DOHH2 (cell line): ENCODE measurements around the gene NKAIN2.

Source experiments
- H3F3A ChIP-seq: fragments of 200-600 bp; sonication (generic), shearing (Covaris generic); 2 replicates; pipeline ENCODE4 v1.6.0; 2016; ENCODE audit warnings: antibody characterized with exemption, mild to moderate bottlenecking; ENCODE audit not compliant: control insufficient read depth, insufficient read depth
- H3K27ac ChIP-seq: fragments of 200-600 bp; sonication (generic); 2 replicates; pipeline ENCODE4 v1.5.1; 2014; ENCODE audit warnings: low read depth, mild to moderate bottlenecking, low read length, moderate library complexity
- H3K27me3 ChIP-seq: fragments of 200-600 bp; sonication (generic); 2 replicates; pipeline ENCODE4 v1.6.1; 2014; ENCODE audit warnings: mild to moderate bottlenecking, low read length, mixed read lengths; ENCODE audit not compliant: control insufficient read depth
- H3K36me3 ChIP-seq: fragments of 200-600 bp; sonication (generic); 2 replicates; pipeline ENCODE4 v1.6.1; 2014; ENCODE audit warnings: mild to moderate bottlenecking, low read length, moderate library complexity, mixed read lengths; ENCODE audit not compliant: control insufficient read depth
- H3K4me1 ChIP-seq: fragments of 200-600 bp; sonication (generic); 2 replicates; pipeline ENCODE4 v1.6.1; 2014; ENCODE audit warnings: mild to moderate bottlenecking, low read length, mixed read lengths; ENCODE audit not compliant: control insufficient read depth
- H3K4me2 ChIP-seq: fragments of 200-600 bp; sonication (generic); 2 replicates; pipeline ENCODE4 v1.6.0; 2014; ENCODE audit warnings: mild to moderate bottlenecking, low read length, moderate library complexity
- H3K4me3 ChIP-seq: fragments of 200-600 bp; sonication (generic); 2 replicates; pipeline ENCODE4 v1.5.1; 2014; ENCODE audit warnings: mild to moderate bottlenecking, low read length, mixed read lengths
- H3K79me2 ChIP-seq: fragments of 200-600 bp; sonication (generic); 2 replicates; pipeline ENCODE4 v1.6.1; 2014; ENCODE audit warnings: mild to moderate bottlenecking, low read length, mixed read lengths; ENCODE audit not compliant: control insufficient read depth
- H3K9me2 ChIP-seq: fragments of 200-600 bp; sonication (generic); replicated peaks from 2 replicates; pipeline ENCODE4 v1.6.1; 2014; ENCODE audit warnings: mild to moderate bottlenecking, low read length, mixed read lengths; ENCODE audit not compliant: control insufficient read depth
- H3K9me3 ChIP-seq: fragments of 200-600 bp; sonication (generic); 2 replicates; pipeline ENCODE4 v1.6.1; 2014; ENCODE audit warnings: antibody characterized with exemption, low read length, mixed read lengths; ENCODE audit not compliant: control insufficient read depth, insufficient read depth
- H4K20me1 ChIP-seq: fragments of 200-600 bp; sonication (generic); 2 replicates; pipeline ENCODE4 v1.6.0; 2014; ENCODE audit warnings: low read depth, mild to moderate bottlenecking, antibody characterized with exemption, low read length, moderate library complexity; ENCODE audit not compliant: control insufficient read depth, insufficient read depth
- CTCF ChIP-seq: fragments of 200-600 bp; sonication (generic); IDR thresholded peaks from one replicate; pipeline ENCODE4 v1.5.1; 2014; ENCODE audit warnings: antibody characterized with exemption, mild to moderate bottlenecking, low read depth, low read length; ENCODE audit not compliant: poor library complexity, severe bottlenecking
- EZH2phosphoT487 ChIP-seq: fragments of 200-600 bp; sonication (generic); IDR thresholded peaks from 2 replicates; pipeline ENCODE4 v1.6.1; 2017; ENCODE audit warnings: borderline replicate concordance, mild to moderate bottlenecking, antibody characterized with exemption, low read length, moderate library complexity, mixed read lengths

The NKAIN2 gene

GRCh38 chr6:124073021-124073420 is 269.4 kb downstream of the NKAIN2 start:
- Histone ChIP-seq H3F3A (no peaks in the 10 kb centered on the region), H3K4me3 (no peak overlapping the region), H3K9me2 (no peaks in the 10 kb centered on the region), H3K36me3 (no peaks in the 10 kb centered on the region), H3K9me3 (no peaks in the 10 kb centered on the region), H3K27me3 (no peaks in the 10 kb centered on the region), H4K20me1 (no peaks in the 10 kb centered on the region), H3K79me2 (no peaks in the 10 kb centered on the region), H3K4me2 (no peak overlapping the region), H3K27ac (no peak overlapping the region), H3K4me1 (no peaks in the 10 kb centered on the region)
- TF ChIP-seq EZH2phosphoT487 (no peak), CTCF (no peak)

GRCh38 chr6:124073820-124074587 is 270.3 kb downstream of the NKAIN2 start:
- Histone ChIP-seq H3F3A (no peaks in the 10 kb centered on the region), H3K4me1 (no peaks in the 10 kb centered on the region), H4K20me1 (no peaks in the 10 kb centered on the region), H3K9me3 (no peaks in the 10 kb centered on the region), H3K4me3 (no peak overlapping the region), H3K9me2 (no peaks in the 10 kb centered on the region), H3K4me2 (no peak overlapping the region), H3K27me3 (no peaks in the 10 kb centered on the region), H3K79me2 (no peaks in the 10 kb centered on the region), H3K27ac (no peak overlapping the region), H3K36me3 (no peaks in the 10 kb centered on the region)
- TF ChIP-seq EZH2phosphoT487 (no peak), CTCF (no peak)

- Histone ChIP-seq H3K9me3 (no peaks in the 10 kb centered on the region), H3K4me2 (no peak overlapping the region), H3F3A (no peaks in the 10 kb centered on the region), H3K9me2 (no peaks in the 10 kb centered on the region), H3K79me2 (no peaks in the 10 kb centered on the region), H4K20me1 (no peaks in the 10 kb centered on the region), H3K36me3 (no peaks in the 10 kb centered on the region), H3K27ac (no peak overlapping the region), H3K4me3 (no peak overlapping the region), H3K27me3 (no peaks in the 10 kb centered on the region), H3K4me1 (no peaks in the 10 kb centered on the region)
- TF ChIP-seq EZH2phosphoT487: no peak
- no peak for TF ChIP-seq CTCF
These were observed 270.9 kb downstream of the NKAIN2 start for GRCh38 chr6:124074606-124075005.
